Coronary artery (tissue), 2 donors: ENCODE results near the gene RBSN.

Experiments
- DNase-seq: peaks from one replicate; pipeline ENCODE4 v3.0.0-alpha.2; 2017; ENCODE audit warnings: low spot score
- H3K27ac ChIP-seq, 2 donors: fragments of 200-600 bp; sonication (generic); one replicate each; pipeline ENCODE4 v1.5.1; 2016 to 2019
- H3K4me3 ChIP-seq: fragments of 200-600 bp; sonication (generic); 2 replicates; pipeline ENCODE4 v1.5.1; 2016; ENCODE audit warnings: mild to moderate bottlenecking, moderate library complexity
- CTCF ChIP-seq: fragments of 200-600 bp; sonication (generic); IDR thresholded peaks from one replicate; pipeline ENCODE4 v1.5.1; 2019; ENCODE audit warnings: antibody characterized with exemption

RBSN gene

GRCh38 chr3:15066467-15066866 is 32.5 kb downstream of the RBSN start:
- Histone ChIP-seq H3K4me3 (no peak overlapping the region), H3K27ac (no peak overlapping the region)
- no peak for DNase-seq
- TF ChIP-seq CTCF, result no peak

DNA sequence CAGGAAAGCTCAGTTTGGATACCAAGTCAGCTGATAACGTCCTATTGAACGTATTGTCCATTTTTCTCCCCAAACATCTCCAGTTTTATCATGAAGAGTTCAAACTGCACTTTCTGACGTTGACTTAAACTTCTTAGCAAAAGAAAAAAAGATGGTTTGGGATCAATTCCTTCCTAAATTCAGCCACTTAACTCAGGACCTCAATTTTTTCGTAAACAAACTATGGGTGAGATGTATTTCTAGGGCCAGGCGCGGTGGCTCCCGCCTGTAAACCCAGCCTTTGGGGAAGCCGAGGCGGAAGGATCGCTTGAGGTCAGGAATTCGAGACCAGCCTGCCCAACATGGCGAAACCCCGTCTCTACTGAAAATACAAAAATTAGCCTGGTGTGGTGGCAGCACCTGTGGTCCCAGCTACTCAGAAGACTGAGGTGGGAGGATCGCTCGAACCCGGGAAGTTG is 33.4 kb downstream of the RBSN start:
- TF ChIP-seq CTCF, result no peak
- H3K27ac ChIP-seq, result peak overlapping the region; percentile 43 to 86
- peak overlapping the region; percentile 96 for H3K4me3 ChIP-seq
- DNase-seq, result no peak

GRCh38 chr3:15064835-15065549 is 34.0 kb downstream of the RBSN start, which contains the start of gene MRPS25:
MRPS25 (minus strand) TSS chr3:15065315; CDS start chr3:15065194, 121 bp downstream.
- Histone ChIP-seq H3K27ac (peak within 1 kb of the TSS; percentile 43 to 86), H3K4me3 (peak within 1 kb of the TSS; percentile 96)
- DNase-seq, result peak; percentile 91
- TF ChIP-seq CTCF, result no peak

DNA sequence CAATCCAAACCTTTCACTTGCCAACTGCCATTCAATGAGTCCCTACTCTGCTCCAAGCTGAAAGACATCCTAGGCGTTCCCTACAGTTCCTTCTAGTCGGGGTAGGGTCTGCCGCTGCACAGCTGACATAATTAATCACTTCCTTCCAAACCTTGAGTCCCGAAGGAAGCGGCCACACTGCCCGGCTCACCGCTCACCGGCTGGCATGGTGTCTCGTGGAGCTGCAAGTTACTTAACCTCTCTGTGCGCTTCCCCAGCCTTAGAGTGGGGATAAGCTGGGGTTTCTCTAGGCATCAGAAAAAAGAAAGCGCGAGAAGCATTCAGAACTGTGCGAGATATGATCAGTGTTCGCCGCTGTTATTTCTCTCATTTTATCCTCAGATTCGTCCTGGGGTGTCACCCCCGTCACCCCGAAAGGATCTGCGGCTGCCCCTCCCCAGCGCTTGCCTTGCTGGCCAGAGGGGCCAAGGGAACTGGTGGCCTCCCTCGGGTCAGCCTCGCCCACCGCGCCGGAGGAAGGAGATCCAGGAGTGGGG is 34.6 kb downstream of the RBSN start:
- no peak for TF ChIP-seq CTCF
- H3K27ac ChIP-seq, result peak overlapping the region; percentile 43 to 86
- peak overlapping the region; percentile 96 for H3K4me3 ChIP-seq
- peak; percentile 77 for DNase-seq

DNA sequence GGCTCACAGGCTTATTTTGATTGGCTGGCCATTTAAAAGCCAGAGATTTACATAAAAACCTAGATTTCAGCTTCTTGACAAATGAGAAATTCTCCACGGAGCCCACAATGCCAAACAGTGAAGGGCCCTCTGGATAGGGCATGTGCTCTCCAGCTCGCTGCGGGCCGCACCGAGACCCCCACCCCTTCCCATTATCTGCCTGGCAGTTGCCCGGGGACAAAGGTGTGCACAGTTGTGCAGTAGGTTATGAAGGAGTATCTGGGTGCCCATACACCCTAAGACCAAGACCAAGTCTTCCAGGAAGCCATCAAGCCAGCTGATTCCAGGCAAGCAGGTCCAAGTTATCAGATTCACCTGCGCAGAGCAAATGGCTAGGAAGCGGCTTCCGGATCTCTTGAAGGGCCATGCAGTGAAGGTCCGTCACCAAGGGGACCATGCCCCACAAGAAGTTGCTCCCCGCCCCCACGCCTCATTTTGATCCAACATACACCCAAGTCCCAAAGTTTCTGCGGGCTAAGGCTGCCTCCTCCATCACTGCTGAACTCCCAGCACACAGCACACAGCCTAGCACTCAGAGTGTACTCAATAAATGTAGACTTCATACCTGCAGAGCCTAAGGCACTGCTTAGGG is 35.2 kb downstream of the RBSN start:
- TF ChIP-seq CTCF, result no peak
- DNase-seq, result no peak
- no peak overlapping the region for H3K27ac ChIP-seq
- H3K4me3 ChIP-seq, result peak overlapping the region; percentile 96

DNA sequence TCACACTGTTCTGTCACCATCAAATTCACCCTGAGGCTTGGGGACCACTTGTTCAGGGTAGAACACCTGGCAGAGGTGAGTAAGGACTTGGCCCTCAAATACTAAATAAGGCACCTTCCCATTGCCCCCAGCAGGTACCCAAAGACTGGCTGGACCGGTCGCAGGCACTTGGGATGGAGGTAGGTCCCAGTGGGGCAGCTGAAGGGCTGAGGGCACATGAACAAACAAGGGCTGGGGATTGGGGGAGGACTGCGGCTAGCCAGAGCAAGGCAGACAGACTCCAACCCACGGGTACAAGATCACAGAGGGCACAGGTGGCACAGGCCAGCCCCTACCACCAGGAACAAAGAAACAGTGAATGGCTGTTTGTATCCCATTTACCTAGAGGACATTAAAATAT is 35.7 kb downstream of the RBSN start:
- Histone ChIP-seq H3K4me3 (no peak overlapping the region), H3K27ac (no peak overlapping the region)
- TF ChIP-seq CTCF, result no peak
- DNase-seq, result no peak

DNA sequence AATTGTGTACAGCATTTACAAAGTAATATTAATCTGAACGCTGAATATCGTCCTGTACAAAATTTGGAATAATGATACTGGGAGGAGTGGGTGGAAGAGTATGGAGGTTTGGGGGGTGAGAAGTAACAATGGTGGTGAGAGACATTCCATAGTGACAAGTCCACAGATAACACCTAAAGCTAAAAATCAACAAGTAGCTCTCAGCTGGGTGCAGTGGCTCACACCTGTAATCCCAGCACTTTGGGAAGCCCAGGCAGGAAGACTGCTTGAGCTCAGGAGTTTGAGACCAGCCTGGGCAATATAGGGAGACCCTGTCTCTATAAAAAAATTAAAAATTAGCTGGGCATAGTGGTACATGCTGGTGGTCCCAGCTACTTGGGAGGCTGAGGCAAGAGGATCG is 38.9 kb downstream of the RBSN start:
- DNase-seq, result no peak
- H3K4me3 ChIP-seq, result no peak overlapping the region
- no peak for TF ChIP-seq CTCF
- H3K27ac ChIP-seq, result no peak overlapping the region
